T-helper 1 cell treated with Interleukin-12 subunit alpha and Interleukin-12 subunit beta and Interleukin-4 antibody, amounts not matched to agents 30 μg/mL and 1 μg/mL, for 36 hours (primary cell): ENCODE data around the gene ITGAX.

ENCODE experiments used
- H3K27ac Mint-ChIP-seq: one replicate; pipeline ENCODE4 v1.8.0; 2021; ENCODE audit warnings: mild to moderate bottlenecking, mixed read lengths
- H3K27me3 Mint-ChIP-seq: one replicate; pipeline ENCODE4 v1.8.0; 2021; ENCODE audit warnings: low read depth, mixed read lengths
- H3K36me3 Mint-ChIP-seq: one replicate; pipeline ENCODE4 v1.8.0; 2021; ENCODE audit warnings: low read depth, mixed read lengths
- H3K4me1 Mint-ChIP-seq: one replicate; pipeline ENCODE4 v1.8.0; 2021; ENCODE audit warnings: low read depth, mixed read lengths
- H3K4me3 Mint-ChIP-seq: one replicate; pipeline ENCODE4 v1.8.0; 2021; ENCODE audit warnings: mild to moderate bottlenecking, moderate library complexity, mixed read lengths
- H3K9me3 Mint-ChIP-seq: one replicate; pipeline ENCODE4 v1.8.0; 2021; ENCODE audit warnings: mixed read lengths

Gene ITGAX

GRCh38 chr16:31377210-31377903, 22.4 kb downstream of the ITGAX start:
- no peak overlapping the region for H3K27ac Mint-ChIP-seq
- H3K9me3 Mint-ChIP-seq: peaks cover 4% of the 10 kb centered on the region
- no peaks in the 10 kb centered on the region for H3K27me3 Mint-ChIP-seq
- peaks cover 66% of the 10 kb centered on the region for H3K36me3 Mint-ChIP-seq
- H3K4me1 Mint-ChIP-seq: peaks cover 2% of the 10 kb centered on the region
- no peak overlapping the region for H3K4me3 Mint-ChIP-seq

- H3K27me3 Mint-ChIP-seq: no peaks in the 10 kb centered on the region
- H3K4me3 Mint-ChIP-seq: no peak overlapping the region
- peaks cover 4% of the 10 kb centered on the region for H3K4me1 Mint-ChIP-seq
- peaks cover 4% of the 10 kb centered on the region for H3K9me3 Mint-ChIP-seq
- H3K27ac Mint-ChIP-seq: no peak overlapping the region
- peaks cover 54% of the 10 kb centered on the region for H3K36me3 Mint-ChIP-seq
These were observed 25.2 kb downstream of the ITGAX start for GRCh38 chr16:31380201-31380600.

- peaks cover 34% of the 10 kb centered on the region for H3K36me3 Mint-ChIP-seq
- H3K4me3 Mint-ChIP-seq: no peak overlapping the region
- peaks cover 11% of the 10 kb centered on the region for H3K4me1 Mint-ChIP-seq
These were observed 27.6 kb downstream of the ITGAX start for GRCh38 chr16:31382485-31383161.

GRCh38 chr16:31385680-31386079, 30.7 kb downstream of the ITGAX start:
- Mint-ChIP-seq H3K27me3 (peaks cover 11% of the 10 kb centered on the region), H3K4me1 (peaks cover 11% of the 10 kb centered on the region), H3K9me3 (no peaks in the 10 kb centered on the region), H3K4me3 (no peak overlapping the region), H3K36me3 (peaks cover 17% of the 10 kb centered on the region), H3K27ac (no peak overlapping the region)

More at GRCh38 chr16:31382485-31383161, 27.6 kb downstream of the ITGAX start:
- Mint-ChIP-seq H3K27ac (no peak overlapping the region), H3K9me3 (no peaks in the 10 kb centered on the region), H3K27me3 (no peaks in the 10 kb centered on the region)

GRCh38 chr16:31386157-31386984, 31.4 kb downstream of the ITGAX start:
- Mint-ChIP-seq H3K27ac (no peak overlapping the region), H3K4me1 (peaks cover 11% of the 10 kb centered on the region), H3K9me3 (no peaks in the 10 kb centered on the region), H3K4me3 (no peak overlapping the region), H3K27me3 (peaks cover 14% of the 10 kb centered on the region), H3K36me3 (peaks cover 13% of the 10 kb centered on the region)

- Mint-ChIP-seq H3K36me3 (no peaks in the 10 kb centered on the region), H3K4me1 (peaks cover 7% of the 10 kb centered on the region), H3K27me3 (peaks cover 19% of the 10 kb centered on the region), H3K4me3 (no peak overlapping the region), H3K9me3 (no peaks in the 10 kb centered on the region), H3K27ac (no peak overlapping the region)
These were observed 33.6 kb downstream of the ITGAX start for GRCh38 chr16:31388535-31388934.

GRCh38 chr16:31390504-31391041, 35.6 kb downstream of the ITGAX start:
- Mint-ChIP-seq H3K27me3 (peaks cover 19% of the 10 kb centered on the region), H3K36me3 (no peaks in the 10 kb centered on the region), H3K27ac (no peak overlapping the region), H3K4me1 (peaks cover 4% of the 10 kb centered on the region), H3K9me3 (no peaks in the 10 kb centered on the region), H3K4me3 (no peak overlapping the region)

- no peak within 1 kb of the TSS for H3K4me3 Mint-ChIP-seq
These were observed 38.1 kb downstream of the ITGAX start, which contains the start of gene ITGAD for GRCh38 chr16:31393056-31393455. TSS of gene ITGAD (plus strand) at chr16:31393335. CDS start at chr16:31393361, 26 bp downstream.

GRCh38 chr16:31395647-31396046, 40.7 kb downstream of the ITGAX start:
- H3K4me1 Mint-ChIP-seq: peaks cover 5% of the 10 kb centered on the region
- H3K36me3 Mint-ChIP-seq: peaks cover 11% of the 10 kb centered on the region
- H3K27ac Mint-ChIP-seq: no peak overlapping the region
- peaks cover 18% of the 10 kb centered on the region for H3K9me3 Mint-ChIP-seq
- peaks cover 8% of the 10 kb centered on the region for H3K27me3 Mint-ChIP-seq
- H3K4me3 Mint-ChIP-seq: no peak overlapping the region

More at GRCh38 chr16:31393056-31393455, 38.1 kb downstream of the ITGAX start, which contains the start of gene ITGAD:
- no peaks in the 10 kb centered on the region for H3K9me3 Mint-ChIP-seq
- H3K4me1 Mint-ChIP-seq: no peaks in the 10 kb centered on the region
- H3K27ac Mint-ChIP-seq: no peak within 1 kb of the TSS
- H3K36me3 Mint-ChIP-seq: peaks cover 2% of the 10 kb centered on the region
- peaks cover 19% of the 10 kb centered on the region for H3K27me3 Mint-ChIP-seq

- no peak overlapping the region for H3K4me3 Mint-ChIP-seq
- peaks cover 5% of the 10 kb centered on the region for H3K4me1 Mint-ChIP-seq
- H3K27ac Mint-ChIP-seq: no peak overlapping the region
- peaks cover 11% of the 10 kb centered on the region for H3K36me3 Mint-ChIP-seq
- H3K9me3 Mint-ChIP-seq: peaks cover 18% of the 10 kb centered on the region
- peaks cover 5% of the 10 kb centered on the region for H3K27me3 Mint-ChIP-seq
These were observed 42.2 kb downstream of the ITGAX start for GRCh38 chr16:31397096-31397660.

- H3K4me1 Mint-ChIP-seq: peaks cover 6% of the 10 kb centered on the region
- H3K9me3 Mint-ChIP-seq: peaks cover 18% of the 10 kb centered on the region
- H3K27ac Mint-ChIP-seq: no peak overlapping the region
- peaks cover 11% of the 10 kb centered on the region for H3K36me3 Mint-ChIP-seq
- no peak overlapping the region for H3K4me3 Mint-ChIP-seq
- peaks cover 2% of the 10 kb centered on the region for H3K27me3 Mint-ChIP-seq
These were observed 42.7 kb downstream of the ITGAX start for GRCh38 chr16:31397701-31398100.

- peaks cover 18% of the 10 kb centered on the region for H3K9me3 Mint-ChIP-seq
- H3K27ac Mint-ChIP-seq: peak overlapping the region; percentile 72
- H3K4me1 Mint-ChIP-seq: peaks cover 6% of the 10 kb centered on the region
- H3K4me3 Mint-ChIP-seq: peak overlapping the region; percentile 13
- peaks cover 11% of the 10 kb centered on the region for H3K36me3 Mint-ChIP-seq
- H3K27me3 Mint-ChIP-seq: no peaks in the 10 kb centered on the region
These were observed 45.2 kb downstream of the ITGAX start for GRCh38 chr16:31400191-31400590.

- Mint-ChIP-seq H3K4me1 (peaks cover 6% of the 10 kb centered on the region), H3K9me3 (peaks cover 18% of the 10 kb centered on the region), H3K27me3 (no peaks in the 10 kb centered on the region)
These were observed 46.5 kb downstream of the ITGAX start for GRCh38 chr16:31401436-31401835.

GRCh38 chr16:31402687-31403086, 47.7 kb downstream of the ITGAX start:
- Mint-ChIP-seq H3K9me3 (peaks cover 18% of the 10 kb centered on the region), H3K27ac (no peak overlapping the region), H3K4me1 (peaks cover 6% of the 10 kb centered on the region), H3K4me3 (no peak overlapping the region), H3K36me3 (peaks cover 10% of the 10 kb centered on the region), H3K27me3 (peaks cover 3% of the 10 kb centered on the region)

More at GRCh38 chr16:31401436-31401835, 46.5 kb downstream of the ITGAX start:
- H3K27ac Mint-ChIP-seq: no peak overlapping the region
- no peak overlapping the region for H3K4me3 Mint-ChIP-seq
- peaks cover 11% of the 10 kb centered on the region for H3K36me3 Mint-ChIP-seq
